ENCODE data around the gene NELL2.
"Not testable (repeated sequence)": the region's sequence is repeated elsewhere in the genome, so short reads cannot be mapped to it uniquely, and the experiment has no call there.

The NELL2 gene

GRCh38 chr12:44694017-44694416 lies 182.1 kb downstream of the NELL2 start:
- DNase-seq (ENCODE audit: low read depth): no peak

- DNase-seq (ENCODE audit: low read depth): no peak
Measured at GRCh38 chr12:44689587-44689986, 186.5 kb downstream of the NELL2 start.

GRCh38 chr12:44686821-44687432 lies 189.2 kb downstream of the NELL2 start:
- DNase-seq (ENCODE audit: low read depth): not testable (repeated sequence)

GRCh38 chr12:44677724-44678123 lies 198.4 kb downstream of the NELL2 start:
- DNase-seq (ENCODE audit: low read depth): no peak

GRCh38 chr12:44674875-44675274 lies 201.2 kb downstream of the NELL2 start:
- DNase-seq (ENCODE audit: low read depth): no peak

GRCh38 chr12:44673811-44674210 lies 202.3 kb downstream of the NELL2 start:
- DNase-seq (ENCODE audit: low read depth): no peak

- DNase-seq (ENCODE audit: low read depth): no peak
Measured at GRCh38 chr12:44672042-44672441, 204.1 kb downstream of the NELL2 start.

- DNase-seq (ENCODE audit: low read depth): no peak
Measured at GRCh38 chr12:44668443-44668842, 207.7 kb downstream of the NELL2 start.

- no peak for DNase-seq (ENCODE audit: low read depth)
Measured at GRCh38 chr12:44667461-44667860, 208.7 kb downstream of the NELL2 start.

GRCh38 chr12:44663291-44663690 lies 212.8 kb downstream of the NELL2 start:
- DNase-seq (ENCODE audit: low read depth): no peak

- no peak for DNase-seq (ENCODE audit: low read depth)
Measured at GRCh38 chr12:44655846-44656245, 220.3 kb downstream of the NELL2 start.

- DNase-seq (ENCODE audit: low read depth): no peak
Measured at GRCh38 chr12:44654646-44655639, 221.2 kb downstream of the NELL2 start.

GRCh38 chr12:44653861-44654527 lies 222.1 kb downstream of the NELL2 start:
- no peak for DNase-seq (ENCODE audit: low read depth)

GRCh38 chr12:44649693-44650092 lies 226.4 kb downstream of the NELL2 start:
- DNase-seq (ENCODE audit: low read depth): no peak

GRCh38 chr12:44647917-44648690 lies 228.0 kb downstream of the NELL2 start:
- no peak for DNase-seq (ENCODE audit: low read depth)

GRCh38 chr12:44640427-44641190 lies 235.5 kb downstream of the NELL2 start:
- DNase-seq (ENCODE audit: low read depth): no peak

GRCh38 chr12:44637875-44638274 lies 238.2 kb downstream of the NELL2 start:
- no peak for DNase-seq (ENCODE audit: low read depth)

GRCh38 chr12:44628180-44628579 lies 247.9 kb downstream of the NELL2 start:
- DNase-seq (ENCODE audit: low read depth): no peak

- DNase-seq (ENCODE audit: low read depth): no peak
Measured at GRCh38 chr12:44627387-44628166, 248.5 kb downstream of the NELL2 start.

- DNase-seq (ENCODE audit: low read depth): no peak
Measured at GRCh38 chr12:44626883-44627282, 249.2 kb downstream of the NELL2 start.
